ENCODE data around the gene PKHD1. TPM values are rescaled to one million over a fixed set of nuclear protein-coding genes. Genes with fewer than 3 reads are reported as not detected.

PKHD1 gene
- total and polyA plus RNA-seq, 2 of the 13 experiments (the other 11 are each of a cell fraction or from before 2014, with no cell fraction given) = 0.01 to 0.13 TPM

DNA sequence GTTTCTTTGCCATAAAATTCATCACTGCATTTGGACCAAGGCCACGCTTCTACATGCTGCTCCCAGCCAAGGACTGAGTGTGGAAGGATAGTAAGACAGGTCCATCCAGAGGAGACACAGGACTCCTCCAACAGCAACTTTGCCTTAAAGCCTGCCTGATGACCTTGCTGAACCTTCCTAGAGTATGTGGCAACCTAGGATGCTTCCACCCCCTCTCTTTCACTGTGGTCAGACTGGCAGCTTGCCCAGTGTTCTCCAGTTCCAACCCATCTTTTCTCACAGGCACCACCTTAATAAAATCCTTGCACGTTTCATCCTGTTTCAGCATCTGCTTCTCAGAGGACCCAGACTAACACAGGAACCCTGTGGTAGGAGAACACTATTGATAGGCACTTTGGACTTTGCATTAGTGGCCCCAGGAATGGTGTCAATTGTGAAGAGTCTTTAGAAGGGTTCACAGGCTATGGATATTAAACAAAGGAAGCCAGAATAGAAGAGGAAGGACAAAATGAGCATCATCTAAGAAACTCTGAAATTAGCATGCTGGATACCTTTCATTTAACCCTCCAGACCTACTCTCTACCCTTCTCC, 2.4 kb upstream of the PKHD1 start:
- FAIRE-seq = no peak
- BruUV-seq (replicated peaks) = no TSS peak
- TF ChIP-seq DPF2 (CRISPR knock-in tag; IDR thresholded peaks at IDR 0.05; ENCODE audit: borderline replicate concordance, low read depth) (no peak), ZNF124 (CRISPR knock-in tag; IDR thresholded peaks at IDR 0.05) (no peak), KMT2A (CRISPR knock-in tag; IDR thresholded peaks at IDR 0.05) (no peak), SALL2 (CRISPR knock-in tag; IDR thresholded peaks at IDR 0.05) (no peak), NRL (CRISPR knock-in tag; IDR thresholded peaks at IDR 0.05; ENCODE audit: borderline replicate concordance) (no peak), ZNF557 (CRISPR knock-in tag; IDR thresholded peaks at IDR 0.05) (no peak), ZNF44 (CRISPR knock-in tag; IDR thresholded peaks at IDR 0.05) (no peak), ASH2L (IDR thresholded peaks at IDR 0.05; ENCODE audit: insufficient read length, low read depth, low read length) (no peak)
- TF ChIP-seq, protein P1, sequence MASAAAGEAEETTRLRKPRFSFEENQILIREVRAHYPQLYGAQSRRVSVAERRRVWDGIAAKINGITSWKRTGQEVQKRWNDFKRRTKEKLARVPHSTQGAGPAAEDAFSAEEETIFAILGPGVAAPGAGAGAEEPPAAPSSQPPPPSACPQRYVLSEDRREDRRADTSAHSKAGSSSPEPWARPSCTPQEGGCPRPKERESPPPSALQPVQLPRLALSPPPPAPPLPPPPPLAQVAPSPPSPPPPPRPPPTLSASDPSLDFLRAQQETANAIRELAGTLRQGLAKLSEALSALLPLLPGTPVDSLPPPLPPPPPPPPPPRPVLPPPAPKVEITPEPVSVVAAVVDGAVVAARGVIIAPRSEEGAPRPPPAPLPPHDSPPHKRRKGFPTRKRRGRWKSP (CRISPR knock-in tag; IDR thresholded peaks at IDR 0.05) = no peak
- TF ChIP-seq, protein P2, sequence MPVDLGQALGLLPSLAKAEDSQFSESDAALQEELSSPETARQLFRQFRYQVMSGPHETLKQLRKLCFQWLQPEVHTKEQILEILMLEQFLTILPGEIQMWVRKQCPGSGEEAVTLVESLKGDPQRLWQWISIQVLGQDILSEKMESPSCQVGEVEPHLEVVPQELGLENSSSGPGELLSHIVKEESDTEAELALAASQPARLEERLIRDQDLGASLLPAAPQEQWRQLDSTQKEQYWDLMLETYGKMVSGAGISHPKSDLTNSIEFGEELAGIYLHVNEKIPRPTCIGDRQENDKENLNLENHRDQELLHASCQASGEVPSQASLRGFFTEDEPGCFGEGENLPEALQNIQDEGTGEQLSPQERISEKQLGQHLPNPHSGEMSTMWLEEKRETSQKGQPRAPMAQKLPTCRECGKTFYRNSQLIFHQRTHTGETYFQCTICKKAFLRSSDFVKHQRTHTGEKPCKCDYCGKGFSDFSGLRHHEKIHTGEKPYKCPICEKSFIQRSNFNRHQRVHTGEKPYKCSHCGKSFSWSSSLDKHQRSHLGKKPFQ (CRISPR knock-in tag; IDR thresholded peaks at IDR 0.05; ENCODE audit: insufficient replicate concordance) = no peak
- TF ChIP-seq, protein P3, sequence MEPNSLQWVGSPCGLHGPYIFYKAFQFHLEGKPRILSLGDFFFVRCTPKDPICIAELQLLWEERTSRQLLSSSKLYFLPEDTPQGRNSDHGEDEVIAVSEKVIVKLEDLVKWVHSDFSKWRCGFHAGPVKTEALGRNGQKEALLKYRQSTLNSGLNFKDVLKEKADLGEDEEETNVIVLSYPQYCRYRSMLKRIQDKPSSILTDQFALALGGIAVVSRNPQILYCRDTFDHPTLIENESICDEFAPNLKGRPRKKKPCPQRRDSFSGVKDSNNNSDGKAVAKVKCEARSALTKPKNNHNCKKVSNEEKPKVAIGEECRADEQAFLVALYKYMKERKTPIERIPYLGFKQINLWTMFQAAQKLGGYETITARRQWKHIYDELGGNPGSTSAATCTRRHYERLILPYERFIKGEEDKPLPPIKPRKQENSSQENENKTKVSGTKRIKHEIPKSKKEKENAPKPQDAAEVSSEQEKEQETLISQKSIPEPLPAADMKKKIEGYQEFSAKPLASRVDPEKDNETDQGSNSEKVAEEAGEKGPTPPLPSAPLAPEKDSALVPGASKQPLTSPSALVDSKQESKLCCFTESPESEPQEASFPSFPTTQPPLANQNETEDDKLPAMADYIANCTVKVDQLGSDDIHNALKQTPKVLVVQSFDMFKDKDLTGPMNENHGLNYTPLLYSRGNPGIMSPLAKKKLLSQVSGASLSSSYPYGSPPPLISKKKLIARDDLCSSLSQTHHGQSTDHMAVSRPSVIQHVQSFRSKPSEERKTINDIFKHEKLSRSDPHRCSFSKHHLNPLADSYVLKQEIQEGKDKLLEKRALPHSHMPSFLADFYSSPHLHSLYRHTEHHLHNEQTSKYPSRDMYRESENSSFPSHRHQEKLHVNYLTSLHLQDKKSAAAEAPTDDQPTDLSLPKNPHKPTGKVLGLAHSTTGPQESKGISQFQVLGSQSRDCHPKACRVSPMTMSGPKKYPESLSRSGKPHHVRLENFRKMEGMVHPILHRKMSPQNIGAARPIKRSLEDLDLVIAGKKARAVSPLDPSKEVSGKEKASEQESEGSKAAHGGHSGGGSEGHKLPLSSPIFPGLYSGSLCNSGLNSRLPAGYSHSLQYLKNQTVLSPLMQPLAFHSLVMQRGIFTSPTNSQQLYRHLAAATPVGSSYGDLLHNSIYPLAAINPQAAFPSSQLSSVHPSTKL (CRISPR knock-in tag; IDR thresholded peaks at IDR 0.05) = no peak
- TF ChIP-seq, protein P4, sequence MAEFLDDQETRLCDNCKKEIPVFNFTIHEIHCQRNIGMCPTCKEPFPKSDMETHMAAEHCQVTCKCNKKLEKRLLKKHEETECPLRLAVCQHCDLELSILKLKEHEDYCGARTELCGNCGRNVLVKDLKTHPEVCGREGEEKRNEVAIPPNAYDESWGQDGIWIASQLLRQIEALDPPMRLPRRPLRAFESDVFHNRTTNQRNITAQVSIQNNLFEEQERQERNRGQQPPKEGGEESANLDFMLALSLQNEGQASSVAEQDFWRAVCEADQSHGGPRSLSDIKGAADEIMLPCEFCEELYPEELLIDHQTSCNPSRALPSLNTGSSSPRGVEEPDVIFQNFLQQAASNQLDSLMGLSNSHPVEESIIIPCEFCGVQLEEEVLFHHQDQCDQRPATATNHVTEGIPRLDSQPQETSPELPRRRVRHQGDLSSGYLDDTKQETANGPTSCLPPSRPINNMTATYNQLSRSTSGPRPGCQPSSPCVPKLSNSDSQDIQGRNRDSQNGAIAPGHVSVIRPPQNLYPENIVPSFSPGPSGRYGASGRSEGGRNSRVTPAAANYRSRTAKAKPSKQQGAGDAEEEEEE (CRISPR knock-in tag; IDR thresholded peaks at IDR 0.05; ENCODE audit: borderline replicate concordance) = no peak
- TF ChIP-seq, protein P5, sequence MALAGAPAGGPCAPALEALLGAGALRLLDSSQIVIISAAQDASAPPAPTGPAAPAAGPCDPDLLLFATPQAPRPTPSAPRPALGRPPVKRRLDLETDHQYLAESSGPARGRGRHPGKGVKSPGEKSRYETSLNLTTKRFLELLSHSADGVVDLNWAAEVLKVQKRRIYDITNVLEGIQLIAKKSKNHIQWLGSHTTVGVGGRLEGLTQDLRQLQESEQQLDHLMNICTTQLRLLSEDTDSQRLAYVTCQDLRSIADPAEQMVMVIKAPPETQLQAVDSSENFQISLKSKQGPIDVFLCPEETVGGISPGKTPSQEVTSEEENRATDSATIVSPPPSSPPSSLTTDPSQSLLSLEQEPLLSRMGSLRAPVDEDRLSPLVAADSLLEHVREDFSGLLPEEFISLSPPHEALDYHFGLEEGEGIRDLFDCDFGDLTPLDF (CRISPR knock-in tag; IDR thresholded peaks at IDR 0.05) = no peak

More for the DNA sequence above, 2.4 kb upstream of the PKHD1 start:
- Histone ChIP-seq H3K4me1 (ENCODE audit: insufficient read depth, low read length) (peaks cover 24% of the 10 kb centered on the region), H2AFZ (ENCODE audit: low read length) (no peak overlapping the region), H4K20me1 (ENCODE audit: insufficient read depth, low read length) (no peaks in the 10 kb centered on the region), H3K79me2 (ENCODE audit: insufficient read depth, low read length) (no peaks in the 10 kb centered on the region), H3K9ac (ENCODE audit: insufficient read depth, low read depth, low read length) (no peak overlapping the region), H3K27me3 (ENCODE audit: control insufficient read depth in 1 of 2, insufficient read depth in 2 of 2, low read length in 2 of 2) (no peaks in the 10 kb centered on the region), H3K36me3 (replicated peaks in 1 of 2; ENCODE audit: control insufficient read depth in 1 of 2, insufficient read depth in 2 of 2, low read length in 2 of 2) (no peaks in the 10 kb centered on the region), H3K4me2 (ENCODE audit: low read depth, low read length) (no peak overlapping the region), H3K9me3 (ENCODE audit: low read length) (no peaks in the 10 kb centered on the region), H3K27ac (ENCODE audit: extremely low read length, insufficient read depth, low read length) (no peak overlapping the region), H3K4me3 (replicated peaks in 1 of 3; ENCODE audit: insufficient read depth in 1 of 3, low read depth in 2 of 3, low read length in 3 of 3) (no peak overlapping the region)
- DNase-seq (ENCODE audit: low spot score) (no peak), ATAC-seq (no peak)
- in situ Hi-C loops (cut with HindIII; ENCODE audit: extremely low pct_ligation_motif_present, low pct_unique_long_range_greater_than_20kb) = no loop called here
- ChIA-PET CTCF (ENCODE audit: low intra/inter-chr PET ratio, low total read pairs) (no interaction called here), POLR2A (no interaction called here)
- 12% methylated on average over 2 of the region's 2 CpGs for WGBS (ENCODE audit: low lambda C conversion rate)
- intact Hi-C loops (cut with micrococcal nuclease; ENCODE audit: unreplicated experiment) = loop anchor here (10.0 kb wide), 1 partner anchor 175 kb away; no protein-coding TSS in a partner anchor

Data from HepG2 (cell line).